Measurements from ENCODE around the gene HLA-DRB5.

The HLA-DRB5 gene

DNA sequence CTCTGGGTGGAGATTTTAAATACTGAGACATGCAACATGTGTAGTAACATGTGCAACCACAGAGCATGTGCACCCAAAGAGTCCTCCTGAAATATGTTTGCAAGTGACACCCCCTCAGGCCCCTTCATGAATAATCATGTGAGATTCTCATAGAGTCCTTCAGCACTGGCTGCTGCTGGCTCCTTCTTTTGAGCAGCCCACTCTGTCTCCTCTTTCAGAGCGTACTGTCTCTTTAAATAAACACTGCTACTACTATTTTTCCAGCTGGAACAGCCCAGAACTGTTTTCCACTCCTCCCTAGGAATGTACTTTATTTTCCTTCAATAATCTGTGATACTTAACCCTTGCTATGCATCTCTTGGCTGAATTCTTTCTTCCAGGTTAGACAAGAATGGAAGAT is 42.0 kb downstream of the HLA-DRB5 start:
- Histone ChIP-seq H4K20me1 (ENCODE audit: insufficient read depth, low read length) (no peaks in the 10 kb centered on the region), H3K9me2 (ENCODE audit: low read depth, low read length) (no peaks in the 10 kb centered on the region), H2AFZ (ENCODE audit: low read length) (no peak overlapping the region), H3K79me2 (ENCODE audit: insufficient read depth, low read length) (no peaks in the 10 kb centered on the region), H3F3A (ENCODE audit: insufficient read depth, low read length) (no peaks in the 10 kb centered on the region), H3K27ac (ENCODE audit: low read depth, low read length, poor library complexity, severe bottlenecking) (no peak overlapping the region), H3K9ac (ENCODE audit: low read length) (no peak overlapping the region), H3K4me2 (ENCODE audit: low read length) (no peak overlapping the region), H3K4me3 (ENCODE audit: low read depth, low read length, poor library complexity, severe bottlenecking) (no peak overlapping the region), H3K36me3 (ENCODE audit: insufficient read depth, low read length) (no peaks in the 10 kb centered on the region), H3K27me3 (ENCODE audit: insufficient read depth, low read length) (no peaks in the 10 kb centered on the region), H3K4me1 (ENCODE audit: insufficient read depth, low read length, severe bottlenecking) (no peaks in the 10 kb centered on the region), H3K9me3 (ENCODE audit: low read length) (no peaks in the 10 kb centered on the region)
- TF ChIP-seq EZH2 (IDR thresholded peaks at IDR 0.05; ENCODE audit: borderline replicate concordance, low read length): no peak
- TF ChIP-seq, protein P1, sequence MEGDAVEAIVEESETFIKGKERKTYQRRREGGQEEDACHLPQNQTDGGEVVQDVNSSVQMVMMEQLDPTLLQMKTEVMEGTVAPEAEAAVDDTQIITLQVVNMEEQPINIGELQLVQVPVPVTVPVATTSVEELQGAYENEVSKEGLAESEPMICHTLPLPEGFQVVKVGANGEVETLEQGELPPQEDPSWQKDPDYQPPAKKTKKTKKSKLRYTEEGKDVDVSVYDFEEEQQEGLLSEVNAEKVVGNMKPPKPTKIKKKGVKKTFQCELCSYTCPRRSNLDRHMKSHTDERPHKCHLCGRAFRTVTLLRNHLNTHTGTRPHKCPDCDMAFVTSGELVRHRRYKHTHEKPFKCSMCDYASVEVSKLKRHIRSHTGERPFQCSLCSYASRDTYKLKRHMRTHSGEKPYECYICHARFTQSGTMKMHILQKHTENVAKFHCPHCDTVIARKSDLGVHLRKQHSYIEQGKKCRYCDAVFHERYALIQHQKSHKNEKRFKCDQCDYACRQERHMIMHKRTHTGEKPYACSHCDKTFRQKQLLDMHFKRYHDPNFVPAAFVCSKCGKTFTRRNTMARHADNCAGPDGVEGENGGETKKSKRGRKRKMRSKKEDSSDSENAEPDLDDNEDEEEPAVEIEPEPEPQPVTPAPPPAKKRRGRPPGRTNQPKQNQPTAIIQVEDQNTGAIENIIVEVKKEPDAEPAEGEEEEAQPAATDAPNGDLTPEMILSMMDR (IDR thresholded peaks at IDR 0.05; ENCODE audit: low read length): no peak

DNA sequence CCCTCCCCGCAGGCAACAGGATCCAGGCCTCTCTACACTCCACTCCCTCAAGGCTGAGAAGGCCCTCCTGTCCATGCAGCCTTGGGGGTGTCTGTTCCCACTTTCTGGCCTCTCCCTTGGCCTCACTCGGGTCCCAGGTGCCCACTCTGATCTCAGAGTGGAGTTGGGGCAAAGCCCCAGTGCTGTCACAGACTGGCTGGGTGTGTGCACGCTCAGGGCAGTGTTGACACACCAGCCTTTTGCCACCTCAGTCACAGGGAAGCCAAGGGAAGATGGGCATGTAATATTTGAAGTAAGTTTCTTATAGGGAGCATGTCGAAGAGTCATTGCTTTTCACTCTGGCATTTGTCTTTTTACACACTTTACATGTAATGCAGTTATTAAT is 45.5 kb downstream of the HLA-DRB5 start:
- Histone ChIP-seq H3K27ac (ENCODE audit: low read depth, low read length, poor library complexity, severe bottlenecking) (no peak overlapping the region), H3K4me1 (ENCODE audit: insufficient read depth, low read length, severe bottlenecking) (no peaks in the 10 kb centered on the region), H3K9me2 (ENCODE audit: low read depth, low read length) (no peaks in the 10 kb centered on the region), H3K27me3 (ENCODE audit: insufficient read depth, low read length) (no peaks in the 10 kb centered on the region), H3F3A (ENCODE audit: insufficient read depth, low read length) (no peaks in the 10 kb centered on the region), H3K79me2 (ENCODE audit: insufficient read depth, low read length) (no peaks in the 10 kb centered on the region), H3K9me3 (ENCODE audit: low read length) (no peaks in the 10 kb centered on the region), H4K20me1 (ENCODE audit: insufficient read depth, low read length) (no peaks in the 10 kb centered on the region), H2AFZ (ENCODE audit: low read length) (no peak overlapping the region), H3K9ac (ENCODE audit: low read length) (no peak overlapping the region), H3K4me2 (ENCODE audit: low read length) (no peak overlapping the region), H3K4me3 (ENCODE audit: low read depth, low read length, poor library complexity, severe bottlenecking) (no peak overlapping the region), H3K36me3 (ENCODE audit: insufficient read depth, low read length) (no peaks in the 10 kb centered on the region)
- no peak for TF ChIP-seq EZH2 (IDR thresholded peaks at IDR 0.05; ENCODE audit: borderline replicate concordance, low read length)
- TF ChIP-seq, protein P1 (IDR thresholded peaks at IDR 0.05; ENCODE audit: low read length): no peak

DNA sequence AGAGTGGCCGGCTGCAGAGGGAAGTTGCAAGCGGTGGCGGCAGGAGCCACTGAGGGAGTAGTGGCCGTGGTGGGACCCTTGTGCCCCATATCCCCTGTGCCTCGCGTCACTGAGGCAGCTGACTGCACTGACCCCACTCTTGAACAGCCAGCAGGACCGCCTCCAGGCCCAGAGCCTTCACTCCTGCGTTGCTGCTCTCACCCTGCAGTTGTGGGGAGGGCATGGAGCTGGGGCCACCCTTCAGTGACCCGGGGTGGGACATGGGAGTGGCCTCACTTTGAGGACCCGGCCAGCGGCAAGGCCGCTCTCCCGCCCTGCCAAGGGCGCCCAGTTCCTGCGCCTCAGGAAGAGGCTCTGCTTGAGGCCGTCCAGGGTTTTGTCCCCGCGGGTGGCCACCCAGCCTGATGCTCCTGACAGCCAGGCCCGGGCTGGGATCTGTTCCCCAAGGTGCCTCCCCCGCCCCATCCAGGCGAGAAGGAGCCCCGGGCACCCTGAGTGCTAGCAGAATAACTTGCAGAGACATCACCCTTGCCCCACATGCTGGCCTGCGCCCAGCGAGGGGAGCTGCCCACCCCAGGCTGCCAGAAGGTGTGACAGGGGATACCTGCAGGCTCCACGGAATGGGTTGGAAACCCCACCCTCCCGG is 46.0 kb downstream of the HLA-DRB5 start:
- H3K9me3 ChIP-seq (ENCODE audit: low read length): no peaks in the 10 kb centered on the region
- H3K27me3 ChIP-seq (ENCODE audit: insufficient read depth, low read length): no peaks in the 10 kb centered on the region
- no peaks in the 10 kb centered on the region for H3K36me3 ChIP-seq (ENCODE audit: insufficient read depth, low read length)
- no peaks in the 10 kb centered on the region for H4K20me1 ChIP-seq (ENCODE audit: insufficient read depth, low read length)
- H3K27ac ChIP-seq (ENCODE audit: low read depth, low read length, poor library complexity, severe bottlenecking): no peak overlapping the region
- H3K4me3 ChIP-seq (ENCODE audit: low read depth, low read length, poor library complexity, severe bottlenecking): no peak overlapping the region
- no peaks in the 10 kb centered on the region for H3K9me2 ChIP-seq (ENCODE audit: low read depth, low read length)
- H3K4me2 ChIP-seq (ENCODE audit: low read length): no peak overlapping the region
- no peaks in the 10 kb centered on the region for H3K4me1 ChIP-seq (ENCODE audit: insufficient read depth, low read length, severe bottlenecking)
- TF ChIP-seq EZH2 (IDR thresholded peaks at IDR 0.05; ENCODE audit: borderline replicate concordance, low read length): no peak
- TF ChIP-seq, protein P1 (IDR thresholded peaks at IDR 0.05; ENCODE audit: low read length): no peak
- no peaks in the 10 kb centered on the region for H3F3A ChIP-seq (ENCODE audit: insufficient read depth, low read length)
- no peaks in the 10 kb centered on the region for H3K79me2 ChIP-seq (ENCODE audit: insufficient read depth, low read length)
- no peak overlapping the region for H3K9ac ChIP-seq (ENCODE audit: low read length)
- H2AFZ ChIP-seq (ENCODE audit: low read length): no peak overlapping the region
